GM21529 (cell line): Measurements from ENCODE around the gene TUT4.

Experiments
- ATAC-seq: cut with Tn5 transposase; IDR thresholded peaks from one replicate; pipeline ENCODE4 v1.9.1; 2021; ENCODE audit not compliant: unreplicated experiment

The TUT4 gene

GRCh38 chr1:52476943-52477342 is 75.9 kb downstream of the TUT4 start:
- ATAC-seq: no peak

DNA sequence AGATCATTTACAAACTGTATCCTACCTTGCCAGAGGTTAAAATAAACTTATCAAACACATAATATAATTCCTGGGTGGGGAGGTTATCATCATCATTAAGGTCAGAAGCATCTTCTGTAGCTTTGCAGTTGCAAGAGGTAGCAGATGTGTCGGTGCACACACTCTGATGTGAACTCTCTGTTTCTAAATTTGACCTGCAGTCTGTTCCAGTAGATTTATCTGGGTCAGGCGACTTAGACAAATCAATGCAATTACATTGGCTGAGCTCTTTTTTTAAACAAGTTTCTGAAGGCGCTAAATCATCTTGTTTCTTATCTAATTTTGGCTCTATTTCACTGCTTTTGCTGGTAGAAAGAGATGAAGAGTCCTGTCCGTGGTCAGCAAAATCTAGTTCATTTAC is 78.1 kb downstream of the TUT4 start:
- no peak for ATAC-seq

DNA sequence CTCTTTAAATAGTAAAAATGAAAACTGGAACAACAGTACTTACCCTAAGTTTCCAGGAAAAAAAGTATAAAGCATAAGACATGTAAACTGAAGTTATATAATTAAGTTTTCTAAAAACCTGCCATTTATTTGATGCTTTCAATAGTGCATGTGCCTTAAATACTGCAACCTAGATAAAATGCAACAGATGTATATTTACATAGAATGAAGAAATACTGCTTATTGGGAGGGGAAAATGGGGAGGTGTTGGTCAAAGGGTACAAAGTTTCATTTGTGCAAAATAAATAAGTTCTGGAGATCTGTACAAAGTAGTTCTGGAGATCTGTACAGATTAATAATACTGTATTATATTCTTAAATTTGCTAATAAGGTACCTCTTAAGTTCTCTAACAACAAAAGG is 79.9 kb downstream of the TUT4 start:
- ATAC-seq: no peak

DNA sequence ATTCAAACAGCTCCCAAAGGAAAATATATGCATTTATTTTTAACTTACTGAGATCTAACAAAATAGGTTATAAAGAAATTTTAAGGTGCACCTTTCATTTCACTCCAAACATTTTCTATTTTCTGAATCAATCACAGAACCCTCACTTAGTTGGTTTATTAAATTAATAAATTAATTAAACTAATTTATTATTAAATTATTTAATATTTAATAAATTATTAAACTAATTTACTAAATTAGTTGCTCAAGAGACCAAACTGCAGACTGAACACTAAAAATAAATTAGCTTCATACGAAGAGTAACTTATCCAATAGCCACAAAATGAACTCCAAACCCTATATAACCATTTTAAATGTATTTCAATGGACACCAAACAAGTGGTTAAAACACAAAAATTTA is 80.5 kb downstream of the TUT4 start:
- no peak for ATAC-seq

DNA sequence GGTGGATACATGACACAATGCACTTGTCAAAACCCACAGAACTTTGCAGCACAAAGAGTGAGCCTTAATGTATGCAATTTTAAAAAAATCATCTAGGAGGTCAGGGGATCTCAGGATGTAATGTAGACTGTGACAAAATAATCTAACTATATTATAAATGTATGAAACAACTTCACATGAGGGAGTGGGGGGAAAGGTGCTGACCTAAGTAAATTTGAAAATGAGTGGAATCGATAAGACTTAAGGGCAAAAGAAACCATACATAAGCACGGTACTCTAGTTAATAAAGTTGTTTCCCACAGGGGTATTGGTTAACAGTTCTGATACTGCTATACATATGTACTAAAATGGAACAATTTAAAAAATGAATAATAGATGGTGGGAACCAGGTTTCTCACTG is 83.8 kb downstream of the TUT4 start:
- ATAC-seq: no peak

DNA sequence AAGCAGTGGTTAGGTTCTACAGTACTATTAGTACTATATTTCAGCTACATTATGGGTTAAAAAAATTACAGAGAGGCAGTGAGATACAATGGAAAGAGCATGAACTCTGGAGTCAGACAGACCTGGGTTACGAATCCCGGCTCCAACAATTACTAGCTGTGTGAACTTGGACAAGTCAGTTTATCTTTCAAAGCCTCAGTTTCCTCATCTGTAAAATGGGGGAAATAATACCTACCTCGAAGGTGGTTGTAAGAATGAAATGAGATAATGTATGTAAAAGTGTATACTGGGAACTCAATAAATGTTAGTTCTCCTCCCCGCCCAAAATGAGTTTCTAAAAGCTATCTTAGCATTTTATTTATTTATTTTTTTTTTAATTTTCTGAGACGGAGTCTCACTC is 89.0 kb downstream of the TUT4 start:
- ATAC-seq: no peak

GRCh38 chr1:52461821-52462220 is 91.1 kb downstream of the TUT4 start:
- no peak for ATAC-seq

DNA sequence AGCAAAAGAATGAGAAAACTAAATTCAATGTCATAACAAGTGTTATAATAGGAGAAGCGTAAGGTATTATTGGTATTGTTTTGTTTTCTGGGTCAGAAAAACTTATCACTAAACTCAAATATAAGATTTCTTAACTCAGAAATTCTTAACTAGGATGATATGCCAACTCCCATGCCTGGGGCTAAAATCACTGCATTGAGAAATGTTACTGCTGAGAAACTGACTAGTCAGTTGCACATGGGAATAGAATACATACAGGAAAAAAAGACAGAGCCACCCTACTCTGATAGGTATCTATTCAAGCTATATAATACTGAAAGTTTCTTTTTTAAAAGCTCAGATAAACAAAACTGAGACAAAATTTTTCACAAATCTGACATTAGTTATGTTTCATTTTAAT is 92.2 kb downstream of the TUT4 start:
- ATAC-seq: no peak

DNA sequence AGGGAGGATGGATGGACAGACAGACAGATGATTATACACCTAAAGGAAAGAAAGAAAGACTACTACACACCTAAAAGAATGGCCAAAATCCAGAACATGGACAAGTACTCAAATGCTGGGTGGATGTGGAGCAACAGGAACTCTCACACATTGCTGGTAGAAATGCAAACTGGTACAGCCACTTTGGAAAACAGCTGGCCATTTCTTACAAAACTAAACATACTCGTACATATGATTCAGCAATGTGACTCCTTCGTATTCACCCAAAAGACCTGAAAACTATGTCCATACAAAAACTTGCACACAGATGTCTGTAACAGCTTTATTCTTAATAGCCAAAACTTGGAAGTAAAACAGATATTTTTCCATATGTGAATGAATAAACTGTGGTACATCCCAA is 97.2 kb downstream of the TUT4 start:
- no peak for ATAC-seq

- ATAC-seq: no peak
Observed at GRCh38 chr1:52454779-52455178, 98.1 kb downstream of the TUT4 start.

DNA sequence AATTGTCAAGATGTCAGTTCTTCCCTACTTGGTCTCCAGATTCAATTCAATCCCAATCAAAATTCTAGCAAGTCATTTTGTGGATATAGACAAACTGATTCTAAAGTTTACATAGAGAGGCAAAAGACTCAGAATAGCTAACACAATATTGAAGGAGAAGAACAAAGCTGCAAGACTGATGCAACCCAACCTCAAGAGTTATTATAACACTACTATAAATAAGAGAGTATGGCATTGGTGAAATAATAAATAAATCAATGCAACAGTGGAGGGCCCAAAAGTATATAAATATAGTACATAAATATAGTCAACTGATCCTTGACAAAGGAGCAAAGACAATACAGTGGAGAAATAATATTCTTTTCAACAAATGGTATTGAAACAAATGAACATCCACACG is 98.8 kb downstream of the TUT4 start:
- ATAC-seq: no peak

DNA sequence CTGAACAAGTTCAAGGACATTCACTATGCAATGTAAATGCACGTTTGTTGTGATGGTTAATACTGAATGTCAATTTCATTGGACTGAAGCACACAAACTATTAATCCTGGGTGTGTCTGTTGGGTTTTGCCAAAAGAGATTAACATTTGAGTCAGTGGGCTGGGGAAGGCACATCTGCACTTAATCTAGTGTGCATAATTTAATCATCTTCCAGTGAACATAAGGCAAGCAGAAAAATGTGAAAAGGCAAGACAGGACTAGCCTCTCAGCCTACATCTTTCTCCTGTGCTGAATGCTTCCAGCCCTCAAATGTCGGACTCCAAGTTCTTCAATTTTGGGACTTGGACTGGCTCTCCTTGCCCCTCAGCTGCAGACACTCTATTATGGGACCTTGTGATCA is 108.4 kb downstream of the TUT4 start:
- ATAC-seq: no peak

DNA sequence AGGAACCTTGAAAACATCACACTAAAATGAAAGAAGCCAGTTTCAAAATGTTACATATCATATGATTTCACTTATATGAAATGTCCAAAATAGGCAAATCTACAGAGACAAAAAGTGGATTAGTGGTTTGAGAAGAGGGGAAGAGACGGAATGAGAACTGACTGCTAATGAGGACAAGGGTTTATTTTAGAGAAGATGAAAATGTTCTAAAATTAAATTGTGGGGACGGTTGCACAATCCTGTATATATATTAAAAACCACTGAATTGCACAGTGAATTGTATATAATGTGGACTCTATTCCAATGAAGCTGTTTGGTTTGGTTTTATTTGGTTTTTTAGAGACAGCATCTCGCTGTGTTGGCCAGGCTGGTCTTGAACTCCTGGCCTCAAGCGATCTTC is 112.9 kb downstream of the TUT4 start:
- no peak for ATAC-seq

DNA sequence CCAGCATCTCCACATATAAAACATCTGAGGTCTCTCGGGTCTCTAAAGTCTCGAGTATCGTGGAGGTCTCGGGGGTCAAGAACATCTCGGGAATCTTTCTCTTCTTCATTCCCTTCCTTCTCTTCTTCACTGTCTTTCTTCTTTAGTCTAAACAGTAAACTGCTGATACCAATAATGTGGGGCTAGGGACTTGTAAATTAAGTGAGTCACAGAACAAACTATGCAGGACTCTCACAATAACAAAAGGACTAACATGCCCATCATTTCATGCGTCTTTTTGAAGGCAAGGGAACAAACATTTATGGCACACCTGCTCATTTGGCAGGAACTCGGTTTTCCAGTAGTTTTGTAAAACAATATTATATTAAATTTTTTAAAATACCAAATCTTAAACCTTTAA is 116.1 kb downstream of the TUT4 start:
- ATAC-seq: no peak

- no peak for ATAC-seq
Observed at GRCh38 chr1:52435650-52436049, 117.2 kb downstream of the TUT4 start.

- ATAC-seq: no peak
Observed at GRCh38 chr1:52435211-52435610, 117.7 kb downstream of the TUT4 start.

- no peak for ATAC-seq
Observed at GRCh38 chr1:52432807-52433206, 120.1 kb downstream of the TUT4 start.

GRCh38 chr1:52427152-52427551 is 125.7 kb downstream of the TUT4 start:
- no peak for ATAC-seq

- no peak for ATAC-seq
Observed at GRCh38 chr1:52426371-52426770, 126.5 kb downstream of the TUT4 start.

GRCh38 chr1:52424813-52425212 is 128.1 kb downstream of the TUT4 start:
- no peak for ATAC-seq

- ATAC-seq: no peak
Observed at GRCh38 chr1:52424231-52424636, 128.7 kb downstream of the TUT4 start.

DNA sequence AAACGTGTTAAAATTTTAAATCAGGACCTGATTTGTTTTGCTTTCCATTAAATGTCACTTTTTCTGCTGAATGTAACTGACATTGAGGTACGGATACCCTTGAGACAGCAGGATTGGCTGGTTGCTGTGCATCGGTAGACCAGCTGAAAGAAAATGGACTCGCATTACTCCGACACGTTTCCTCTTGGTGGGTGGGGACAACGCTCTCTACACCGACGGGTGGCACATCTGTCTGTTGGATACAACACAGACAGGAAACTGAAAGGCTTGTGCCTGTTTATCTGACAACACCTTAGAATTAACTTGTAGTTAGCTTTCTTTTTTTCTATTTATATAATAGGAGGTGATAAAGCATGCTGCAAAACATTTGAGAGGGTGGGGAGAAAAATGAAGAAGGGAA is 129.1 kb downstream of the TUT4 start:
- no peak for ATAC-seq

DNA sequence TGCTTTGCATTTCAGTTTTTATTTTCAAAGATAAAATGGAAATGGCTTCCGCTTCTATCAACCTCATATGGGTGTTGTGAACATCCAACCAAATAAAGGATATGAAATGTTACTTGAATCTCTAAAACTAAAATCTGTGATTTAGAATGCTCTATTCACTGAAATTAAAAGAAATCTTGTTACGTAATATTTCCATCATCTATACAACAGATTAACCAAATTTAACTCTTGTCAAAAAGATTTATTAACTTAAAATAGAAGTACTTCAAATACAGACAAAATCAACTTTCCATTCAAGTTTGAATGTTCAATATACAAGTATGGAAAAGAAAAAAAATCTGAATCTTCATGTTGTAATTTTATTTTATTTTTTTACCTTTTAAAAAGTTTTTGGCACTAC is 129.8 kb downstream of the TUT4 start:
- no peak for ATAC-seq

DNA sequence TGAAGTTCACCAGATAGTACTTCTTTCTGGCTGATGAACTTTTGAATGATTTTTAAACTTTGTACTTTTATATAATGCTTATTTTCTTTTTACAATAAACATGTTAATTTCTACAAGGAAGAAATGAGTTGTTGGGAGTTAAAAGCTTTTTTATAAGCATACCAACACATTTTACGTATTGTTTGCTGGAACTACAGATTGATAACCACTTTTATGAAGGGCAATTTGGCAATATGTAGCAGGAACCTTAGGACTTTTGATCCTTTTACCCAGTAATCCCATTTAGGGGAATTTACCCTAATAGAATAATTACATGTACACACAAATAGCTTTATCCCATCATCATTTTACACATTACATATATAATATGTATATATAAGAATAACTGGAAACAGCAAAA is 132.2 kb downstream of the TUT4 start:
- no peak for ATAC-seq
